ENCODE data around the gene TMEM161B.
"Not testable (repeated sequence)": the region's sequence is repeated elsewhere in the genome, so short reads cannot be mapped to it uniquely, and the experiment has no call there.

The TMEM161B gene

DNA sequence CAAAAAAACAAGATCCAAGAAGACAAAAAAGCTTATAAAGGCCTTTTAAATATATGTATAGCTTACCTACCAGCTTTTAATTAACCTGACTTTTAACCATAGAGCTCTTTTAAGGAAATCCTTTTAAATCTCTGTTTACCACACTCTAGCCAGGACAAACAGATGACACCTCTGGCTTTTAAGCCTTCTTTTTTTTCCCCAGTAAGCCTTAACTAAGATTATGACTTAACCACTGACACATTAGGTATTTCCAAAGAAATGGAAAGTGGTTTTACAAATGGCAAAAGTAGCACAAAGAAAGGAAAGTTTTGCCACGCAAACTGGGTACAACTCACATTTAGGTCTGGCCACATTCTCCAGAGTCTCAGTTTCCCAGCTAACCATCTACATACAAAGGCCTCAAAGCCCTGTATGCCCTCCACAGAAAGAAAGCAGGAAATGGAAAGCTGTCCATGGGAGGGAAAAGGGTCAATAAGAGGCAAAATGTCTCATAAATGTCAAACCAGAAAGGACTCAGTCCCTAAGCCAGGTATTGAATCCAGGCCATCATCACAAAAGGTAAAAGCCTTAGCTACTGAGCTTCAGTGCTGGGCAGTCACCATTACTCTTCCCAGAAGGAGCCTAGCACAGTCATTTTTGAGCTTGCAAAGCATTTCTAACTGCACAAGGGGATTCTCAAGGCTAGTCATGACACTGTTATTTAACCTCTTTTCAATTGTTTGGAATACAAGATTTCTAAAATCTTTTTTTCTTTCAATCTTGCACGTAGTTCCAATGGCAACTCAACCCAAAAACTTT lies 19.7 kb downstream of the TMEM161B start:
- H3K4me3 ChIP-seq (ENCODE audit: low read length) = no peak overlapping the region
- no peaks in the 10 kb centered on the region for H3K9me3 ChIP-seq (replicated peaks; ENCODE audit: low read length)
- no peaks in the 10 kb centered on the region for H3K27me3 ChIP-seq (ENCODE audit: control insufficient read depth, insufficient read depth, low read length)
- H3K4me1 ChIP-seq (ENCODE audit: control insufficient read depth, insufficient read depth, low read length) = no peaks in the 10 kb centered on the region
- no peak overlapping the region for H3K9ac ChIP-seq (ENCODE audit: low read depth, low read length)
- H3K4me2 ChIP-seq (ENCODE audit: low read length) = no peak overlapping the region
- H3K36me3 ChIP-seq (ENCODE audit: insufficient read depth, low read length) = peaks cover 4% of the 10 kb centered on the region

DNA sequence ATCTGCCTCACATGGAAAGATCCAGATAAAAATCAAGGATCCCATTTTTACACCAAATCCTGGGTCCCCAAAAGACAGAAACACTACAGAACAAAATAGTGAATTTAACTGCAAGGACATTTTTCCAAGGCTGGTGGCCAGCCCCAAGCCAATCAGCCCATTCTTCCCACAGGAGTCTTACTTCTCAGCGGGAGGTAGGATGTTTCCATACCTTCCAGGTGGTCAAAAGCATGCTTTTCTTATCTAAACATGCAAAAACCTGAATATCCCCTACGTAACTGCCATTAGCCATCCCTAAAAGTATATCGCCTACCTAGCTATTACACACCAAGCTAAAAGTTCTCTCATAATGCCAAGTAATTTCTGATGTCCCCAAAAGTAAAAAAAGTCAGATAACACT lies 20.6 kb downstream of the TMEM161B start:
- Histone ChIP-seq H3K36me3 (ENCODE audit: insufficient read depth, low read length) (peaks cover under 1% of the 10 kb centered on the region), H3K4me1 (ENCODE audit: control insufficient read depth, insufficient read depth, low read length) (no peaks in the 10 kb centered on the region), H3K9ac (ENCODE audit: low read depth, low read length) (no peak overlapping the region), H3K4me3 (ENCODE audit: low read length) (no peak overlapping the region), H3K27me3 (ENCODE audit: control insufficient read depth, insufficient read depth, low read length) (no peaks in the 10 kb centered on the region), H3K9me3 (replicated peaks; ENCODE audit: low read length) (no peaks in the 10 kb centered on the region), H3K4me2 (ENCODE audit: low read length) (no peak overlapping the region)

DNA sequence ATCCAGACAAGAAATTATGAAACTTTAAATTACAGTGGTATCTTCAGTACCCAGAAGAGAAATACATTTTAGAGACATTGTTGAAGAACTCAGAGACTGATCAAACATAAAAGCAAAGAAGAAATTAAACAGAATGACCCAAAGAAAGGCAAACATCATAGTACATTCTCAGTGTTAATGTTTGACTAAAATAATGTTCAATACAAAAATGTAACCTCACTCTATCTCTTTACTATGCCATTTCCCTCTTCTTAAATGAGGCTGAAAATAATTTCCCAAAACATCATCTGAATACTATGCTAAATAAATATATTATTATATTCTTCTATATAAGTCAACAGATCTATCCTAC lies 22.8 kb downstream of the TMEM161B start:
- no peak overlapping the region for H3K4me3 ChIP-seq (ENCODE audit: low read length)
- no peaks in the 10 kb centered on the region for H3K4me1 ChIP-seq (ENCODE audit: control insufficient read depth, insufficient read depth, low read length)
- no peaks in the 10 kb centered on the region for H3K27me3 ChIP-seq (ENCODE audit: control insufficient read depth, insufficient read depth, low read length)
- H3K4me2 ChIP-seq (ENCODE audit: low read length) = no peak overlapping the region
- no peak overlapping the region for H3K9ac ChIP-seq (ENCODE audit: low read depth, low read length)
- no peaks in the 10 kb centered on the region for H3K9me3 ChIP-seq (replicated peaks; ENCODE audit: low read length)
- H3K36me3 ChIP-seq (ENCODE audit: insufficient read depth, low read length) = no peaks in the 10 kb centered on the region

DNA sequence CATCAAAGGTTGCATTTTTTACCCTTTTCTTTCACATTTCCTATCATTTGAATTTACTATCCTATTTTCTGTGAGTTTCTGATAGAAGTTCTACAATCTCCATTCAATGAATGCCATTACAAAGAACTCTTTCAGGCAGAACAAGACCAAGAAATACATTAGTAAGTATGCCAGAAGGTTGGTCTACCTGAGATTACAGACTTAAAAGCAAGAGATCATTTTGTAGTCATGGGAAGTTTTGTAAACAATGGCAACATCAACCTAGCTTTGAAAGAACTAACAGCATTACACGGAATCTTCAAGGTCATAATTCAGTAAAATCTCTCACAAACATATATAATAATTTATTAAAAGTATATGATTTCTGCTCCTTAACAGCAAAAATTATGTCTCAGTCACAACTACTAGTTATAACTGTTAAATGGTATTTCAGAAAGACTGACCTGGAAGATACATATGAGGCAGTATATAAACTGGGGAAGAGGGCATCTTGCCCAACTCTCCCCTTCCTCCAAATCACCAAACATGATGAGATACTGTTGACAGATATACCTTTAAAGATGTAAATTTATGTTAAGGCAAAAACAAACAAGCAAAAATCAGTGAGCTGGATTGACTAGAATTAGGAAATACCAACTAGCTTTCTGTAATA lies 23.3 kb downstream of the TMEM161B start:
- Histone ChIP-seq H3K4me3 (ENCODE audit: low read length) (no peak overlapping the region), H3K9ac (ENCODE audit: low read depth, low read length) (no peak overlapping the region), H3K4me1 (ENCODE audit: control insufficient read depth, insufficient read depth, low read length) (no peaks in the 10 kb centered on the region), H3K36me3 (ENCODE audit: insufficient read depth, low read length) (no peaks in the 10 kb centered on the region), H3K4me2 (ENCODE audit: low read length) (no peak overlapping the region), H3K9me3 (replicated peaks; ENCODE audit: low read length) (no peaks in the 10 kb centered on the region), H3K27me3 (ENCODE audit: control insufficient read depth, insufficient read depth, low read length) (no peaks in the 10 kb centered on the region)

DNA sequence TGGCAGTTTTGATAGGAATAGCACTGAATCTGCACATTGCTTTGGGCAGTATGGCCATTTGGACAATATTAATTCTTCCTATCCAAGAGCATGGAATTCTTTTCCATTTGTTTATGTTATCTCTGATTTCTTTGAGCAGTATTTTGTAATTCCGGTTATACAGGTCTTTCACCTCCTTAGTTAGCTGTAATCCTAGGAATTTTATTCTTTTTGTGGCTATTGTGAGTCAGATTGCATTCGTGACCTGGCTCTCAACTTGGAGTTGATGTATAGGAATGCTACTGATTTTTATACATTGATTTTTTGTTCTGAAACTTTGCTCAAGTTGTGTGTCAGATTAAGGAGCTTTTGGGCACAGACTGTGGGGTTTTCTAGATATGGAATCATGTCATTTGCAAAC lies 24.0 kb downstream of the TMEM161B start:
- H3K4me1 ChIP-seq (ENCODE audit: control insufficient read depth, insufficient read depth, low read length) = no peaks in the 10 kb centered on the region
- no peaks in the 10 kb centered on the region for H3K27me3 ChIP-seq (ENCODE audit: control insufficient read depth, insufficient read depth, low read length)
- H3K36me3 ChIP-seq (ENCODE audit: insufficient read depth, low read length) = no peaks in the 10 kb centered on the region
- H3K4me2 ChIP-seq (ENCODE audit: low read length) = no peak overlapping the region
- H3K9ac ChIP-seq (ENCODE audit: low read depth, low read length) = no peak overlapping the region
- no peak overlapping the region for H3K4me3 ChIP-seq (ENCODE audit: low read length)
- H3K9me3 ChIP-seq (replicated peaks; ENCODE audit: low read length) = no peaks in the 10 kb centered on the region

DNA sequence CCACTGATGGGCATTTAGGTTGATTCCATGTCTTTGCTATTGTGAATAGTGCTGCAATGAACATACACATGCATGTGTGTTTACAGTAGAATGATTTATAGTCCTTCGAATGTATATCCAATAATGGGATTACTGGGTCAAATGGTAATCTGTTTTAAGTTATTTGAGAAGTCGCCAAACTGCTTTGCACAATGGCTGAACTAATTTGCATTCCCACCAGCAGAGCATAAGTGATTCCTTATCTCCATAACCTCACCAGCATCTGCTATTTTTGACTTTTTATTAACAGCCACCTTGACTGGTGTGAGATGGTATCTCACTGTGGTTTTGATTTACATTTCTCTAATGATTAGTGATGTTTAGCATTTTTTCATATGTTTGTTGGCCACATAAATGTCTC lies 25.2 kb downstream of the TMEM161B start:
- H3K4me2 ChIP-seq (ENCODE audit: low read length); H3K4me1 ChIP-seq (ENCODE audit: control insufficient read depth, insufficient read depth, low read length); H3K9me3 ChIP-seq (replicated peaks; ENCODE audit: low read length); H3K4me3 ChIP-seq (ENCODE audit: low read length); H3K27me3 ChIP-seq (ENCODE audit: control insufficient read depth, insufficient read depth, low read length); H3K36me3 ChIP-seq (ENCODE audit: insufficient read depth, low read length); H3K9ac ChIP-seq (ENCODE audit: low read depth, low read length): not testable (repeated sequence)

DNA sequence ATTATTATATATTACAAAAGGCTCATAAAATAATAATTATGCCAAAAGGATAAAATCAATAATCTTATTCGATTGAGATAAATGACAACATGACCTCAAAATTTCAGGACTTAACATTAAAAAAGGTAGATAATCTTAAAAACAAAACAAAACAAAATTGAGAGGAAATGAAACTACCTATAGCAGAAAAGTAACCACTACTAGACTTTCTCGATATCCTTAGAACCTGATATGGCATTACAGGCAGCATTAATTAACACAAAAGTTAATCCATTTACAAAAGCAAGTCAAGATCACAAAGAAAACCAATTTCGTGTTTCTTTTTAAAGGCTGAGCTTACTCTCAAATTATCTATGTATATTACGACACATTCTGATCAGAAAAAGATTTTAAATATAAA lies 29.9 kb downstream of the TMEM161B start:
- no peak overlapping the region for H3K4me2 ChIP-seq (ENCODE audit: low read length)
- no peaks in the 10 kb centered on the region for H3K4me1 ChIP-seq (ENCODE audit: control insufficient read depth, insufficient read depth, low read length)
- no peak overlapping the region for H3K4me3 ChIP-seq (ENCODE audit: low read length)
- no peaks in the 10 kb centered on the region for H3K27me3 ChIP-seq (ENCODE audit: control insufficient read depth, insufficient read depth, low read length)
- H3K9me3 ChIP-seq (replicated peaks; ENCODE audit: low read length) = no peaks in the 10 kb centered on the region
- no peak overlapping the region for H3K9ac ChIP-seq (ENCODE audit: low read depth, low read length)
- H3K36me3 ChIP-seq (ENCODE audit: insufficient read depth, low read length) = peaks cover 4% of the 10 kb centered on the region

DNA sequence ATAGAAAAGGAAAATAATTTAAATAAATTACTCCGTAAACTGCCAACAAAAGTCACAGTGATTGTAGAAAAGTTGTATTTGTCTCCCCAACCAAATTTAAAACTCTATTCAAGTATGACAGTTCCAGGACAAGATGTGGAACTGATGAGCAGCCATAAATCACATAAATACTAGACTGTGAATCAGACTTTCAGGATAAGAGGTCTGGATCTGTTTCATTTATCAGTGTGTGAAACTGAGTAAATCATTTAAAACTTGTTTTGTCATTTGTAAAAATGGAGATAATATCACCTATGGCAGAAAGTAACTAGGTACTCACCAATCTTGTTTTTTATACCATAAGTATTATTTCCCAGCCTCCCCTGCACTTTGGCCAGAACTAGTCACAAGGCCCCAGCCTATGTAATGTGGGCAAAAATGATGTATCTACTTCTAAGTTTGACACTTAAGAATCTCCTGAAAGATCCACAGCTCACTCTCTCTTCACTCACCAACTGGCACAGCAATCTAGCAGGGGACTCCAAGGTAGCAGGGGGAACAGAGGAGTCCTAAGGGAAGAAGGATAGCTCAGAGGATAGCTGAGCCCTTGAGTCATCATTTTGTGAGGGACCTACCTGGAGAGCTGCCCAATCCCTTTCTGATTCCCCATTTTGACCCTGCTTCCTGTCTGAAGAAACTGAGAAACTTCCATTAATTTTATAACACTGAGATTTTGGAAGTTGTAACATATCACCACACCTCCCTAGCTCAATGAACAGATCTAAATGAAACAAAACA lies 31.6 kb downstream of the TMEM161B start:
- no peaks in the 10 kb centered on the region for H3K27me3 ChIP-seq (ENCODE audit: control insufficient read depth, insufficient read depth, low read length)
- no peak overlapping the region for H3K4me2 ChIP-seq (ENCODE audit: low read length)
- no peak overlapping the region for H3K9ac ChIP-seq (ENCODE audit: low read depth, low read length)
- H3K9me3 ChIP-seq (replicated peaks; ENCODE audit: low read length) = no peaks in the 10 kb centered on the region
- H3K4me1 ChIP-seq (ENCODE audit: control insufficient read depth, insufficient read depth, low read length) = no peaks in the 10 kb centered on the region
- H3K36me3 ChIP-seq (ENCODE audit: insufficient read depth, low read length) = peaks cover 4% of the 10 kb centered on the region
- no peak overlapping the region for H3K4me3 ChIP-seq (ENCODE audit: low read length)

DNA sequence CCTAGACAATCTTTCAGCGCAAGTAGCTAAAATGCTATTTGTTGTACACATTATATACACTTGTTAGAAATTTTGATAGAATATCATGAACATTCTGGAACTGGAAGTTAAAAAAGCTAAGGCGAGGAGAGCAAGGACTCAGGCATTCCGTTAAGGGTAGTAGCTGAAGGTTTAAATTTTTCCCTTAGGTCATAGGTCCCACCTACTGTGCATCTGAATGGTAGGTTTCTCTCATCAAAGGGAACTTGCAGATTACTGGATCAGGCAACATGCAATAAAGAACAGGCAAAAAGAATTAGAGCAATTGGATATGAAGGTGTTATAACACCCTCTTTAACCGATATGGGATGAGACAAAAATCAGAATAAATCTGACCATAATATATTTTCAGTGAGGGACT lies 32.8 kb downstream of the TMEM161B start:
- Histone ChIP-seq H3K4me2 (ENCODE audit: low read length) (no peak overlapping the region), H3K9me3 (replicated peaks; ENCODE audit: low read length) (no peaks in the 10 kb centered on the region), H3K9ac (ENCODE audit: low read depth, low read length) (no peak overlapping the region), H3K36me3 (ENCODE audit: insufficient read depth, low read length) (peaks cover 4% of the 10 kb centered on the region), H3K4me3 (ENCODE audit: low read length) (no peak overlapping the region), H3K4me1 (ENCODE audit: control insufficient read depth, insufficient read depth, low read length) (no peaks in the 10 kb centered on the region), H3K27me3 (ENCODE audit: control insufficient read depth, insufficient read depth, low read length) (no peaks in the 10 kb centered on the region)

DNA sequence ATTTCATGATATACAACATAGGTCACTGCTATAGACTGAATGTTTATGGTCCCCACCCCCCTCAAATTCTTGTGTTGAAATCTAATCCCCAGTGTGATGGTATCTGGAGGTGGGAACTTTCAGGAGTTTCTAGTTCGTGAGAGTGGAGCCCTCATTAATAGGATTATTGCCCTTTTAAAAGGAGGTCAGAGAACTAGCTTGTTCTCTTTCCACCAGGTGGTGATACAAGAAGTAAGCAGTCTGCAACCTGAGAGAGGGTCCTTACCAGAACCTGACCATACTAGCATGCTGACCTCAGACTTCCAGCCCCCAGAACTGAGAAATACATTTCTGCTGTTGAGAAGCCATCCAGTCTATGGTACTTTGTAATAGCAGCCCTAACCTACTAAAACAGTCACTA lies 33.3 kb downstream of the TMEM161B start:
- H3K9ac ChIP-seq (ENCODE audit: low read depth, low read length) = no peak overlapping the region
- H3K4me2 ChIP-seq (ENCODE audit: low read length) = no peak overlapping the region
- H3K9me3 ChIP-seq (replicated peaks; ENCODE audit: low read length) = no peaks in the 10 kb centered on the region
- H3K4me3 ChIP-seq (ENCODE audit: low read length) = no peak overlapping the region
- H3K4me1 ChIP-seq (ENCODE audit: control insufficient read depth, insufficient read depth, low read length) = no peaks in the 10 kb centered on the region
- H3K36me3 ChIP-seq (ENCODE audit: insufficient read depth, low read length) = peaks cover 4% of the 10 kb centered on the region
- H3K27me3 ChIP-seq (ENCODE audit: control insufficient read depth, insufficient read depth, low read length) = no peaks in the 10 kb centered on the region

DNA sequence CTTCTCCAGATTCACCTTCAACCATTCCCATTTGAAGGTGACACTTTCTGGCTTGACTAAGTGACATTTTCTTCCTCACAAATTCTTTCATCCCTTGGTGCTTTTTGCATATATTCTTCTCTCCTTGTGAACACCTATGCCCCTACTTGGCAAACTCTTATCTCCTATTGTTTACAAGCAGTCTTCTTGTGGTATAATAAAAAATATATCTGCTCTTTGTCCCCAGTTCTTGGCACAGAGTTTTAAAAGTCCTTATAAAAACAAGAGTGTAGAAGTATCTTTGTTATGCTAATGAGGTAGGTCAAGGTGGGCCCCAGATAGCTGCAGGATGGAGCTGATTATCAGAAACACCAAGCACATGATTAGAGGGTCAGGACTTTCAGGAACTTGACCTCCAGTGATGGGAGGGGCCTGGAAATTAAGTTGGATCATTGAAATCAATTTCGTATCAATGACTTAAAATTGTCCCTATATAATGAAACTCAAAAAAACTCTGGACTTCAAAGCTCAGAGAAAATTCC lies 38.0 kb downstream of the TMEM161B start:
- Histone ChIP-seq H3K4me1 (ENCODE audit: control insufficient read depth, insufficient read depth, low read length) (no peaks in the 10 kb centered on the region), H3K4me3 (ENCODE audit: low read length) (no peak overlapping the region), H3K9me3 (replicated peaks; ENCODE audit: low read length) (no peaks in the 10 kb centered on the region)

More for the DNA sequence above, 38.0 kb downstream of the TMEM161B start:
- no peaks in the 10 kb centered on the region for H3K27me3 ChIP-seq (ENCODE audit: control insufficient read depth, insufficient read depth, low read length)
- peaks cover 1% of the 10 kb centered on the region for H3K36me3 ChIP-seq (ENCODE audit: insufficient read depth, low read length)
- no peak overlapping the region for H3K4me2 ChIP-seq (ENCODE audit: low read length)
- H3K9ac ChIP-seq (ENCODE audit: low read depth, low read length) = no peak overlapping the region

All from skeletal muscle satellite cell (primary cell).